Measurements from ENCODE around the gene PPP2R2D.

GRCh38 chr10:131885391-131886165 lies 15.2 kb upstream of the PPP2R2D start:
- TF ChIP-seq NR2C2 (CRISPR knock-in tag; IDR thresholded peaks at IDR 0.05) (no peak), TCF7 (CRISPR knock-in tag; IDR thresholded peaks at IDR 0.05; ENCODE audit: low read depth) (no peak), ZNF232 (CRISPR knock-in tag; IDR thresholded peaks at IDR 0.05) (no peak), CTCF (IDR thresholded peaks at IDR 0.05) (peak; percentile 78), E2F4 (CRISPR knock-in tag; IDR thresholded peaks at IDR 0.05; ENCODE audit: borderline replicate concordance, low read depth) (no peak), CREB1 (CRISPR knock-in tag; IDR thresholded peaks at IDR 0.05) (no peak), ZNF263 (CRISPR knock-in tag; IDR thresholded peaks at IDR 0.05; ENCODE audit: low read depth) (no peak), GABPB1 (CRISPR knock-in tag; IDR thresholded peaks at IDR 0.05) (no peak), NFE2L1 (CRISPR knock-in tag; IDR thresholded peaks at IDR 0.05) (no peak), USF2 (CRISPR knock-in tag; IDR thresholded peaks at IDR 0.05) (no peak), JUN (CRISPR knock-in tag; IDR thresholded peaks at IDR 0.05) (no peak)
- TF ChIP-seq, protein P1, sequence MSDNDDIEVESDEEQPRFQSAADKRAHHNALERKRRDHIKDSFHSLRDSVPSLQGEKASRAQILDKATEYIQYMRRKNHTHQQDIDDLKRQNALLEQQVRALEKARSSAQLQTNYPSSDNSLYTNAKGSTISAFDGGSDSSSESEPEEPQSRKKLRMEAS (CRISPR knock-in tag; IDR thresholded peaks at IDR 0.05): no peak
- TF ChIP-seq, protein P2, sequence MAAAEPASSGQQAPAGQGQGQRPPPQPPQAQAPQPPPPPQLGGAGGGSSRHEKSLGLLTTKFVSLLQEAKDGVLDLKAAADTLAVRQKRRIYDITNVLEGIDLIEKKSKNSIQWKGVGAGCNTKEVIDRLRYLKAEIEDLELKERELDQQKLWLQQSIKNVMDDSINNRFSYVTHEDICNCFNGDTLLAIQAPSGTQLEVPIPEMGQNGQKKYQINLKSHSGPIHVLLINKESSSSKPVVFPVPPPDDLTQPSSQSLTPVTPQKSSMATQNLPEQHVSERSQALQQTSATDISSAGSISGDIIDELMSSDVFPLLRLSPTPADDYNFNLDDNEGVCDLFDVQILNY (CRISPR knock-in tag; IDR thresholded peaks at IDR 0.05): no peak

Data from WTC11 (cell line).